ENCODE results near the gene RPRD1A.

- TF ChIP-seq, protein P1, sequence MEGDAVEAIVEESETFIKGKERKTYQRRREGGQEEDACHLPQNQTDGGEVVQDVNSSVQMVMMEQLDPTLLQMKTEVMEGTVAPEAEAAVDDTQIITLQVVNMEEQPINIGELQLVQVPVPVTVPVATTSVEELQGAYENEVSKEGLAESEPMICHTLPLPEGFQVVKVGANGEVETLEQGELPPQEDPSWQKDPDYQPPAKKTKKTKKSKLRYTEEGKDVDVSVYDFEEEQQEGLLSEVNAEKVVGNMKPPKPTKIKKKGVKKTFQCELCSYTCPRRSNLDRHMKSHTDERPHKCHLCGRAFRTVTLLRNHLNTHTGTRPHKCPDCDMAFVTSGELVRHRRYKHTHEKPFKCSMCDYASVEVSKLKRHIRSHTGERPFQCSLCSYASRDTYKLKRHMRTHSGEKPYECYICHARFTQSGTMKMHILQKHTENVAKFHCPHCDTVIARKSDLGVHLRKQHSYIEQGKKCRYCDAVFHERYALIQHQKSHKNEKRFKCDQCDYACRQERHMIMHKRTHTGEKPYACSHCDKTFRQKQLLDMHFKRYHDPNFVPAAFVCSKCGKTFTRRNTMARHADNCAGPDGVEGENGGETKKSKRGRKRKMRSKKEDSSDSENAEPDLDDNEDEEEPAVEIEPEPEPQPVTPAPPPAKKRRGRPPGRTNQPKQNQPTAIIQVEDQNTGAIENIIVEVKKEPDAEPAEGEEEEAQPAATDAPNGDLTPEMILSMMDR (IDR thresholded peaks at IDR 0.05): no peak
- TF ChIP-seq POLR2A (IDR thresholded peaks at IDR 0.05): no peak
These were observed 6.3 kb upstream of the RPRD1A start for GRCh38 chr18:36073676-36074075.

All from testis (tissue), 2 donors.